CD4-positive, alpha-beta T cell (primary cell): ENCODE data around the gene KDM4B. TPM values are rescaled to one million over a fixed set of nuclear protein-coding genes. Genes with fewer than 3 reads are reported as not detected.

Source experiments
- ATAC-seq: fragments of 200-7000 bp; cut with Tn5 transposase; one replicate; pipeline ENCODE4 v1.10.0; 2022; ENCODE audit warnings: mild to moderate bottlenecking; ENCODE audit not compliant: poor library complexity
- CTCF ChIA-PET: fragments of 350-600 bp; sonication (Branson Sonifier 250); formaldehyde crosslinking; loops from one replicate; lab custom pipeline; 2021; ENCODE audit warnings: antibody characterized with exemption, inconsistent platforms; lab: Charles Lee
- POLR2A ChIA-PET: fragments of 350-600 bp; sonication (Branson Sonifier 250); formaldehyde crosslinking; loops from one replicate; lab custom pipeline; 2021; ENCODE audit warnings: antibody characterized with exemption, inconsistent platforms; lab: Charles Lee
- DNase-seq, 14 experiments: peaks; one replicate each; pipeline ENCODE4 v3.0.0-alpha.2; 2013 to 2020; ENCODE audit warnings: mixed read lengths in 2 of 14
- H3K27ac ChIP-seq, 2 donors: one replicate each; pipeline versions ENCODE4 v1.5.1 to v1.7.0; 2013; ENCODE audit warnings: low read length in 2 of 2, low read depth in 1 of 2, mild to moderate bottlenecking in 1 of 2
- H3K27me3 ChIP-seq, 2 experiments: 1 replicate in 1 of 2; 2 replicates in 1 of 2; pipeline versions ENCODE4 v1.6.1 to v1.7.0; 2013; ENCODE audit warnings: low read length in 2 of 2, control low read depth in 1 of 2, mild to moderate bottlenecking in 1 of 2, moderate library complexity in 1 of 2; ENCODE audit not compliant: insufficient read depth in 2 of 2, control insufficient read depth in 1 of 2
- H3K36me3 ChIP-seq: one replicate; pipeline ENCODE4 v1.6.1; 2013; ENCODE audit warnings: low read length, control low read depth; ENCODE audit not compliant: insufficient read depth
- H3K4me1 ChIP-seq: one replicate; pipeline ENCODE4 v1.6.1; 2013; ENCODE audit warnings: low read length, control low read depth; ENCODE audit not compliant: insufficient read depth
- H3K4me3 ChIP-seq: one replicate; pipeline ENCODE4 v1.5.1; 2013; ENCODE audit warnings: mild to moderate bottlenecking, low read length, moderate library complexity
- H3K9me3 ChIP-seq, 2 experiments: 1 replicate in 1 of 2; 2 replicates in 1 of 2; pipeline versions ENCODE4 v1.6.1 to v1.7.0; 2013; ENCODE audit warnings: low read length in 2 of 2, mild to moderate bottlenecking in 2 of 2, control low read depth in 1 of 2, moderate library complexity in 1 of 2; ENCODE audit not compliant: control insufficient read depth in 1 of 2, insufficient read depth in 1 of 2
- H3K27ac Mint-ChIP-seq: one replicate; pipeline ENCODE4 v1.8.0; 2020; ENCODE audit warnings: mixed read lengths
- H3K27me3 Mint-ChIP-seq: one replicate; pipeline ENCODE4 v1.8.0; 2021; ENCODE audit warnings: mixed read lengths
- H3K36me3 Mint-ChIP-seq: one replicate; pipeline ENCODE4 v1.8.0; 2021; ENCODE audit warnings: low read depth, mixed read lengths
- H3K4me1 Mint-ChIP-seq: one replicate; pipeline ENCODE4 v1.8.0; 2021; ENCODE audit warnings: low read depth, mixed read lengths
- H3K4me3 Mint-ChIP-seq: one replicate; pipeline ENCODE4 v1.8.0; 2020; ENCODE audit warnings: mild to moderate bottlenecking, mixed read lengths
- H3K9me3 Mint-ChIP-seq: one replicate; pipeline ENCODE4 v1.8.0; 2020; ENCODE audit warnings: mixed read lengths
- intact Hi-C, 2 experiments: fragments of 100-400 bp; cut with DNase I in 1 of 2; cut with micrococcal nuclease in 1 of 2; formaldehyde crosslinking; loops; one replicate each; pipeline versions ENCODE4 v1.15.1 to v1.9.0; 2023 to 2025; cut with DNase I, micrococcal nuclease
- total RNA-seq, 174 experiments: library from RNA in 2 of 174; stranded (reverse) in 2 of 174; gene quantifications; one replicate each; pipeline ENCODE4 v1.2.3 and lab custom pipeline; 2021 to 2026
- TF ChIP-seq, protein P1 (sequence below): fragments of 200-600 bp; IDR thresholded peaks from one replicate; pipeline ENCODE4 v1.8.0; 2022; ENCODE audit warnings: antibody characterized with exemption, mild to moderate bottlenecking

Gene KDM4B
- total RNA-seq, 2 experiments from 2014 or later = 41.8 to 42.5 TPM

- no peak for DNase-seq
- Mint-ChIP-seq H3K27me3 (no peaks in the 10 kb centered on the region), H3K4me1 (peaks cover 16% of the 10 kb centered on the region), H3K36me3 (peaks cover 12% of the 10 kb centered on the region), H3K27ac (no peak overlapping the region), H3K9me3 (no peaks in the 10 kb centered on the region), H3K4me3 (no peak overlapping the region)
- TF ChIP-seq, protein P1, sequence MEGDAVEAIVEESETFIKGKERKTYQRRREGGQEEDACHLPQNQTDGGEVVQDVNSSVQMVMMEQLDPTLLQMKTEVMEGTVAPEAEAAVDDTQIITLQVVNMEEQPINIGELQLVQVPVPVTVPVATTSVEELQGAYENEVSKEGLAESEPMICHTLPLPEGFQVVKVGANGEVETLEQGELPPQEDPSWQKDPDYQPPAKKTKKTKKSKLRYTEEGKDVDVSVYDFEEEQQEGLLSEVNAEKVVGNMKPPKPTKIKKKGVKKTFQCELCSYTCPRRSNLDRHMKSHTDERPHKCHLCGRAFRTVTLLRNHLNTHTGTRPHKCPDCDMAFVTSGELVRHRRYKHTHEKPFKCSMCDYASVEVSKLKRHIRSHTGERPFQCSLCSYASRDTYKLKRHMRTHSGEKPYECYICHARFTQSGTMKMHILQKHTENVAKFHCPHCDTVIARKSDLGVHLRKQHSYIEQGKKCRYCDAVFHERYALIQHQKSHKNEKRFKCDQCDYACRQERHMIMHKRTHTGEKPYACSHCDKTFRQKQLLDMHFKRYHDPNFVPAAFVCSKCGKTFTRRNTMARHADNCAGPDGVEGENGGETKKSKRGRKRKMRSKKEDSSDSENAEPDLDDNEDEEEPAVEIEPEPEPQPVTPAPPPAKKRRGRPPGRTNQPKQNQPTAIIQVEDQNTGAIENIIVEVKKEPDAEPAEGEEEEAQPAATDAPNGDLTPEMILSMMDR = no peak
- intact Hi-C loops = no loop called here
- Histone ChIP-seq H3K4me1 (peaks cover 22% of the 10 kb centered on the region), H3K9me3 (no peaks in the 10 kb centered on the region), H3K27me3 (no peaks in the 10 kb centered on the region), H3K4me3 (no peak overlapping the region), H3K36me3 (peaks cover 2% of the 10 kb centered on the region), H3K27ac (no peak overlapping the region)
- no peak for ATAC-seq
- ChIA-PET POLR2A (no interaction called here), CTCF (no interaction called here)
Observed at GRCh38 chr19:4983346-4984105, 14.6 kb downstream of the KDM4B start.

GRCh38 chr19:4984106-4984380, 15.1 kb downstream of the KDM4B start:
- H3K27ac ChIP-seq = no peak overlapping the region
- Mint-ChIP-seq H3K36me3 (peaks cover 12% of the 10 kb centered on the region), H3K27me3 (no peaks in the 10 kb centered on the region), H3K27ac (no peak overlapping the region), H3K4me3 (no peak overlapping the region), H3K9me3 (no peaks in the 10 kb centered on the region), H3K4me1 (peaks cover 16% of the 10 kb centered on the region)
- TF ChIP-seq, protein P1 = no peak
- H3K9me3 ChIP-seq = no peaks in the 10 kb centered on the region
- DNase-seq = no peak
- H3K4me1 ChIP-seq = peaks cover 17% of the 10 kb centered on the region
- H3K4me3 ChIP-seq = no peak overlapping the region
- peaks cover 2% of the 10 kb centered on the region for H3K36me3 ChIP-seq
- intact Hi-C loops = no loop called here
- CTCF ChIA-PET = no interaction called here
- POLR2A ChIA-PET = no interaction called here
- no peak for ATAC-seq
- H3K27me3 ChIP-seq = no peaks in the 10 kb centered on the region

DNA sequence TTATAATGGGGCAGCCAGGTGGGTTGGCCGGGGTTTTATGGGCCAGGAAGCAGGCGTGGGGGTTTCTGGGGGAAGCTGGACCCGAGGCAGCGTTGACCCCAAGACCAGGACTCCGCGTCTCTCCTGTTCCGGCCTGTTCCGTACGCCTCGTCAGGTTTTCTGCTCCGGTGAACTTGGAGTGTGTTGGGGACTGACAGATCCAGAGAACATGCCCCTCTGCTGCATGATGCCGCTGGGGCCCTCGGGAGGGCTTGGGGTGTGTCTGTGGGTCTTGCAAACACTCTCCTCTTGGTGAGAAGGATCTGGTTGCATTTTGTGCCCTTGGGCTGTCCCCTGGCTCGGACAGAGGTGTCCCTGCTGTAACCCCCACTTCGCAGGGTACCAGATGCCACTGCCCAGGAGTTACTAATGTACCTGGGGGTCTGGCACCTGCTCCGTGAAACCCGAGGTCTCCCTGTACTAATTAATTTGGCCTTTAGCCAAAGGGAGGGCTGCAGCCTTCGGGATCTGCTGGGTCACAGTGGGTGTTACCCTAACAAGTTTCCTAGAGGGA, 15.6 kb downstream of the KDM4B start:
- Histone ChIP-seq H3K4me1 (peaks cover 14% of the 10 kb centered on the region), H3K4me3 (no peak overlapping the region), H3K36me3 (peaks cover 2% of the 10 kb centered on the region), H3K9me3 (no peaks in the 10 kb centered on the region), H3K27ac (no peak overlapping the region), H3K27me3 (no peaks in the 10 kb centered on the region)
- no peak for DNase-seq
- no peak overlapping the region for H3K27ac Mint-ChIP-seq
- CTCF ChIA-PET = no interaction called here
- intact Hi-C loops = no loop called here
- no peak for ATAC-seq
- no peak overlapping the region for H3K4me3 Mint-ChIP-seq
- no peaks in the 10 kb centered on the region for H3K9me3 Mint-ChIP-seq
- TF ChIP-seq, protein P1 = no peak
- no peaks in the 10 kb centered on the region for H3K27me3 Mint-ChIP-seq
- peaks cover 12% of the 10 kb centered on the region for H3K36me3 Mint-ChIP-seq
- peaks cover 12% of the 10 kb centered on the region for H3K4me1 Mint-ChIP-seq
- POLR2A ChIA-PET = no interaction called here
